WI38 (cell line): ENCODE data around the gene FLCN.

ENCODE experiments used
- H3K4me3 ChIP-seq: 2 replicates; pipeline ENCODE4 v1.5.1; 2011; ENCODE audit warnings: low read depth, mild to moderate bottlenecking, control low read depth, low read length
- CTCF ChIP-seq: IDR thresholded peaks from 2 replicates; pipeline ENCODE4 v1.5.1; 2012; ENCODE audit warnings: low read depth, mild to moderate bottlenecking, control low read depth, low read length

The FLCN gene

GRCh38 chr17:17176341-17176740 lies 60.6 kb downstream of the FLCN start:
- no peak overlapping the region for H3K4me3 ChIP-seq
- no peak for TF ChIP-seq CTCF

- no peak for TF ChIP-seq CTCF
- no peak overlapping the region for H3K4me3 ChIP-seq
Observed at GRCh38 chr17:17175917-17176316, 61.1 kb downstream of the FLCN start.

GRCh38 chr17:17175340-17175739 lies 61.6 kb downstream of the FLCN start:
- TF ChIP-seq CTCF = no peak
- no peak overlapping the region for H3K4me3 ChIP-seq

DNA sequence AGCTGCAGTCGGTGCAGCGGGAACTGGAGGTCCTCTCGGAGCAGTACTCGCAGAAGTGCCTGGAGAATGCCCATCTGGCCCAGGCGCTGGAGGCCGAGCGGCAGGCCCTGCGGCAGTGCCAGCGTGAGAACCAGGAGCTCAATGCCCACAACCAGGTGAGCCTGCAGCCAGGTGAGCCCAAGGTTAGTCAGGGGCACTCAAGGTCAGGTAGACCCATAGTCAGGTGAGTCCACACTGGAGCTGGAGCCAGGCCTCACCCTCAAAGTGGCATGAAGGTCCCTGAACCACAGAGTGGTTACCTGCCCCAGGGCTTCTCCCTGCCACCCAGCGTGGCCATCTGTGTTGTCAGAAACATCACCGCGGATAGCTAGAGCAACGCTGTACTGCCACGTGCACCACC lies 63.0 kb downstream of the FLCN start:
- no peak overlapping the region for H3K4me3 ChIP-seq
- TF ChIP-seq CTCF = no peak

DNA sequence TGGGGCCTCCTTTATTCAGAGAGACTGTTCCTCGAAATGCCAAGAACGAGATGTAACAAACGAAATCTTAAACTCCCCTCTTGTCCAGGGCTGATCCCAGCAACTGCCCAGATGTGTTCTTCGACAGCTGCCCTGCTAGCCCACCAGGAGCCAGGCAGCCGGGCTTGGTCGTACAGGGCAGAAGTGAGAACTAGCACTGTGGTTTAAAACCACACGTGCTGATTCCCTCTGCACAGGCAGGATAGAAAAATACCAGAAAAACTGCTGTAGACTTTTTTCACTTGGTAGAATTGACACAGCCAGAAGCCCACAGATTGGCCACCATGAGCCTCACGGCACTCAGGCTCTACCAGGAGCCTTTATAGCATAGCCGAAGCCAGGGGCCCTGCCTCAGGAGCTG lies 64.0 kb downstream of the FLCN start:
- H3K4me3 ChIP-seq = no peak overlapping the region
- no peak for TF ChIP-seq CTCF

DNA sequence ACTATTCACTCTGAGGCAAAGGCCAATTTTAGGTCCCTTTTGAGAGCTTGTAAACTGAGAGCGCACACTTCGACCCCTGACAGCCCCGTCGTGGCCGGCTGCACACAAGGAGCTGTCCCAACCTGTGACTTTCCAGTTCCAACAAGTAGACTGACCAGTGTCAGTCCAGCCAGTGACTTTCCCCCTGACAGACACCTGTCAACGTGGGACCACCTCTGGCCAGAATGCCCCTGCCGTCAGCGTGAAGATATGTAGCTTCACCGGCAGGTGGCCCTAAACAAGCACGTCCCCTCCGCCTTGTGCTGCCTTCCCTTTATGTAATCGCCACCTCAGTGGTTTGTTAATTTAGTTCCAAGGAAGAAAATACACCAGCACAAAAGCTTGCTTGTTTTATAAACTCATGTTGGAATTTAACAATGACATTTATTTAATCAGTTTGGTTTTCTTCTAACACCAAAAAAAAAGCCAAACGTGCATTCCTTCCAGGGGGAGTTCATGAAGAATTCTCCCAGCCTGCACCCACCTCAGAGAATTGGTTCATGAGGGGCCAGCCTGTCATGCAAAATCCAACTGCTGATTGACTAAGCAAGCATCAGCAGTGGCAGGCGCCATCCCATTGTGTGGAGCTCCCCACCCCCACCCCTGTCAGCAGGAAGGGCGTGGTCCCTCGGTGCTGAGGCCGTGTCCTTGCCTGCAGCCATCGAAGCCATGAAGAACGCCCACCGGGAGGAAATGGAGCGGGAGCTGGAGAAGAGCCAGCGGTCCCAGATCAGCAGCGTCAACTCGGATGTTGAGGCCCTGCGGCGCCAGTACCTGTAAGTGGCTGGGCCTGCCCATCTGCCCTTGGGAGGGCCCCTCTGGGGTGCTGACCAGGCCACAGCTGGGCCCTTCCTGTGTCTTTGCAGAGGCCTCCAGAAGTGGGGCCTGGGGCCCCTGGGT lies 64.7 kb downstream of the FLCN start:
- H3K4me3 ChIP-seq = no peak overlapping the region
- no peak for TF ChIP-seq CTCF

- no peak for TF ChIP-seq CTCF
- no peak overlapping the region for H3K4me3 ChIP-seq
Observed at GRCh38 chr17:17171186-17171585, 65.8 kb downstream of the FLCN start.
